ENCODE data around the gene SPDYE16.
"Not testable (repeated sequence)": the region's sequence is repeated elsewhere in the genome, so short reads cannot be mapped to it uniquely, and the experiment has no call there.

SPDYE16 gene

DNA sequence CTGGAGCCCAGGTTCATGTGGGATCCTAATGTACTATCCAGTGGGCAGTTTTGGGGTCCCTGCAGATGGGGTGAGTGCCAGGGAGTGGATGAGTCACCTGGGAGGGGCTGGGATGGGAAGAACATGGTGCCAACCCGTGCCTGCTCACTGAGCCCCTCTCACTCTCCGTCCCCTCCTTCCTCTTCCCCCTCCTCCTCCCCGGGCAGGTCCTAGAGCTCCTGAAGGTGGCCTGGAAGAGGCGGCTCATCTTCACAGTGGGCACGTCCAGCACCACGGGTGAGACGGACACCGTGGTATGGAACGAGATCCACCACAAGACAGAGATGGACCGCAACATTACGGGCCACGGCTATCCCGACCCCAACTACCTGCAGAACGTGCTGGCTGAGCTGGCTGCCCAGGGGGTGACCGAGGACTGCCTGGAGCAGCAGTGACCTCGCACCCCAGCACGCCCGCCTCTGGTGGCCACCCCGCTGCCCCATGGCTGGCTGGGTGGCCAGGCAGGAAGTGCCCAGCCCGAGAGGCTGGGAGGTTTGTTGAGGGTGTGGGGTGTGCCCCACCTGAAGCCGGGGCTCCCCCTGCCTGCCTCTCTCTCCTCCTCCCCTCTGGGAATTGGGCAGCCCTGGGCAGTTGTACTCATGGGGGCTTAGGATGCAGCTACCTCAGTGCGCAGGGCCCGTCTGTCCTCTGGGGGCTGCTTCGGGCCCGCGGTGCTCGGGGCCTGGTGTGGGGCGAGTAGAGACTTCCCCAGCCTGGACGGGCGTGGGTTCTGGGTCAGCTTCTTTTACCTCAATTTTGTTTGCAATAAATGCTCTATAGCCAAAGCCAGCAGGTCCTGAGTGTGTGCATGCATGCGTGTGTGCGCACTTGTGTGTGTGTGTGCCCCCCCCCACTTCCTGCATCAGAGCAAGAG, 37.7 kb downstream of the SPDYE16 start:
- FAIRE-seq (no peak), DNase-seq (ENCODE audit: low spot score) (no peak)

DNA sequence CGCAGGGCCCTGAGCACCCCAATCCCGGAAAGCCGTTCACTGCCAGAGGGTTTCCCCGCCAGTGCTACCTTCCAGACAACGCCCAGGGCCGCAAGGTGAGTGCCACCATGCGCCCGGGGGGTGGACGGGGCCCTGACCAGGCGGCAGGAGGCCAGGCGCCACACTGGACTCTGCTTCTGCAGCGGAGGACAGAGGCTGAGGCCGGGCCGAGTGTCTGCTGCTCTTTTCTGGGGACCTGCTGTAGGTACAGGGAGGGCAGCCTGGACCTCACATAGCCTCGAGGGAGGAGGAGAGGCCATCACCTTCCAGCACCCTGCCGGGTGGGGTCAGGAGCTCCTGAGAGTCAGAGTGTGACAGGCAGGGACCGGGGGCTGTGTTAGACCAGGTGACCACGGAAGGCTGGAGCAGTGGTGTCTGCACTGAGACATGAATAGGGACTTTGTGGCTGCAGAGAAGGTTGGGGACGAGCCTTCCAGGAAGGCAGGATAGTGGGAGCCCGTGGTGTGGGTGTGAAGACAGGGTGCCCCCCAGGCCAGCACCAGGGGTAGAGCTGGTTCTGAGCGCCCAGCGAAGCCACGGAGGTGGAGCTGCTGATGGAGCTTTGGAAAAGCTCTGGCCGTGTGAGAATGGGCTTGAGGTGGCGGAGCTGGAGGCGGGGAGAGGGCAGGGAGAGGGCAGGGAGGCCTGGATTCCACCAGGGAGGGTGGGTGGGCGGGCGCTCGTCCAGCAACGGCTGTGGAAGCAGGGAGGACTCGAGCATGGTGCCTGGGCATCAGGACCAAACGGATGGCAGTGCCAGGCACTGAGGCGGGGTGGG, 38.5 kb downstream of the SPDYE16 start:
- DNase-seq (ENCODE audit: low spot score); FAIRE-seq: not testable (repeated sequence)

DNA sequence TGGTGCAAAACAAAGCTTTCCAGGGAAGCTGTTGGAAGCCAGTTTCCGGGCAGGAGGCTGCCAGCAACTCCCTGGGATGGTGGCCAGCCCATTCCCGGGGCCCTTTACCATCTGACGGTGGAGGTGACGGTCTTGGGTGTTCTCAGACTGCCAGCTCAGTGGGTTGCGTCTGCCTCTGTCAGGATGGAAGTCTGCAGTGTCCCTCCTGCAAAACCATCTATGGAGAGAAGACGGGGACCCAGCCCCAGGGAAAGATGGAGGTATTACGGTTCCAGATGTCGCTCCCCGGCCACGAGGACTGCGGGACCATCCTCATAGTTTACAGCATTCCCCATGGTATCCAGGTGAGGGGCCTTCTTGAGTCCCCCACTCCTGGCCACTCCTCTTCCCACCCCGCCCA, 39.9 kb downstream of the SPDYE16 start:
- not testable (repeated sequence) for DNase-seq (ENCODE audit: low spot score); FAIRE-seq

DNA sequence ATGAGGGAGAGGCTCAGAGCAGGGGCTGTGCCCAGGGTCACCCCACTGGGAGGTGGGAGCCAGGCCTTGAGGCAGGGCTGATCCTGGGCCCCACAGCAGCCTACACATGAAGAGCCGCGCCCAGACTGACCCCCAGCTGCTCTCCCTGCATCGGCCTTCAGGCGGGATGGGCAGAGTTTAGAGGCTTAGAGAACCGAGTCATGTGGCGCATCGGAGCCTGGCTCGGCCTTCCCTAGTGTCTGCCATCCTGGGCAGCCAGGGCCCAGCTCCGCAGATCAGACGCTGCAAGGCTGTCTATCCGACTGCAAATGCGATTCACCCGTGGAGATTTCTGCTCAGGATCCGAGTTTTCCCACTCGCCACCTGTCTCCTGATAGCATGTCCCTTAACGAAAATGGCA, 40.3 kb downstream of the SPDYE16 start:
- not testable (repeated sequence) for DNase-seq (ENCODE audit: low spot score); FAIRE-seq

DNA sequence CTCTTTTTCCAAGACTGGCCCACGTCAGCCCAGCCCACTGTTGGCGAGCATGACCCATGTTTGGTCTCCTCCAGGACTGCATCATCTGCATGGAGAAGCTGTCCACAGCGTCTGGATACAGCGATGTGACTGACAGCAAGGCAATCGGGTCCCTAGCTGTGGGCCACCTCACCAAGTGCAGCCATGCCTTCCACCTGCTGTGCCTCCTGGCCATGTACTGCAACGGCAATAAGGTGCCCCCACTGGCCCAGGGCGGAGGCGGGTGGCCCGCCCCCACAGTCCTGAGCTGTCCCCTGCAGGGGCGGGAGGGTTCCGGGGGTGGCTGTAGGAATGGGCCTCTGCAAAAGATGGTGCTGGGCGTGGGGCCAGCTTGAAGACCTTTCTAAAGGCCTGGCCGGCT, 40.9 kb downstream of the SPDYE16 start:
- not testable (repeated sequence) for FAIRE-seq; DNase-seq (ENCODE audit: low spot score)

DNA sequence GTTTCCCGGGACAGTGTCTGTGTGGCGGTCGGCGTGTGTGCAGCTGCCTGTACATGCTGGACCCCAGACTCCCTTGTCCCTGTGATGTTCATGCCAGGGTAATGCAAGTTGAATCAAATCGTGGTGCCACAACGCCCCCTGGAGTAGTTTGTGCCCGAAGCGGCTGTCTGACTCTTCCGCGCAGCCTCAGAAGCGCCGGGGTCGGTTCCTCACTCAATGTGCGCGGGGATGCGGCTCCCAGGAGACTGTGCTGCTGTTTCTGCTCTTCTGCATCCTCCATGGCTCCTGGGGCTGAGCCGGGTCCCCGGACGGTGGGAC, 43.2 kb downstream of the SPDYE16 start:
- not testable (repeated sequence) for FAIRE-seq; DNase-seq (ENCODE audit: low spot score)

DNA sequence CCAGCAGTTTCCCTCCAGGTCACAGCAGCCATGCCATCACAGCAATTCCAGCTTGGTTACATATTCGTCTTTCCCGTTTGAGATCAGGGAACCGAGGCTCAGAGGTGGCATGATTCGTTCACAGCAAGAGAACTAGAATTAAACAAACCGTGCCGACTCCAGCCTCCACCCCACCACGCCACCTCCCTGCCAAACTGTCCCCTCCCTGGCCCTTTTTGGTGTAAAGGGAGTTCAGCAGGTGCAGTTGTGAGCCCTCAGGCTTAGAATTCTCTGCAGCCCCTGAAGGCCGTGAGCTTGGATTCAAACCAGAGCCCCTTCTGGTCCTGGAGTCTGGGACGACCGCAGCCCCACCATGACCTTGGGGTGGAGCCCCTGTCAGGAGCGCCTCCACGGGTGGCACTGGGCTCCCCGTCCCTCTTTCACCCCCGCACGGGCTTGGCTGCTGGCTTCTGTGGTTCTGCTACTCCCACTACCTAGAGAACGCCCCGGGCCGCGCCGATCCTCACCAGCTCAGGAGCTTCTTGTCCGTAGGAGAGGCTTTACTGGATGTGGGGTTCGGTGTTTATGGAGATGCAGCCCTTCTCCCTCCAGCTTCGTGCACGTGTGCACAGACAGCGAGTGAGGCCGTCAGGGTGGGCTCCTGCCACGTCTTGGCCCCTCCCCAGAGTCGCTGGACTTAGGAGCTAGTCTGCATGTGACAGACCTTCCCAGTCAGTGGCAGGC, 43.7 kb downstream of the SPDYE16 start:
- not testable (repeated sequence) for FAIRE-seq; DNase-seq (ENCODE audit: low spot score)

DNA sequence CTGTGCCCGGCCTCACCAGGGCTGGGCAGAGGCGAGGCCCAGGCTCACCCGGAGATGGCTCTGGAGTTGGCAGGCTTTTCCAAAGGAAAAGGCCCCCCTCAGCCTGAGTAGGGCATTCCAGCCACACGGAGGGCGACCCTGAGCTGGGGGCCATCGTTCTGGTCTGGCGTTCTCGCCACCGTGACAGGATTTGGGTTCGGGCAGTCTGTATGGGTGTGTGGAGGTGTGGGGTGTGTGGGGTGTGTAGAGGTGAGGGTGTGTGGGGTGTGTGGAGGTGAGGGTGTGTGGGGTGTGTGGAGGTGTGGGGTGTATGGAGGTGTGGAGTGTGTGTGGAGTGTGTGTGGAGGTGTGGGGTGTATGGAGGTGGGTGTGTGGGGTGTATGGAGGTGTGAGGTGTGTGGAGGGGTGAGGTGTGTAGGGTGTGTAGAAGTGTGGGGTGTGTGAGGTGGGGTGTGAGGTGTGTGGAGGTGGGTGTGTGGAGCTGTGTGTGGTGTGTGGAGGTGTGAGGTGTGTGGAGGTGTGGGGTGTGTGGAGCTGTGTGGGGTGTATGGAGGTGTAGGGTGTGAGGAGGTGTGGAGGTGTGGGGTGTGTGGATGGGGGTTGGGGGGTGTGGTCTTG, 44.4 kb downstream of the SPDYE16 start:
- FAIRE-seq; DNase-seq (ENCODE audit: low spot score): not testable (repeated sequence)

DNA sequence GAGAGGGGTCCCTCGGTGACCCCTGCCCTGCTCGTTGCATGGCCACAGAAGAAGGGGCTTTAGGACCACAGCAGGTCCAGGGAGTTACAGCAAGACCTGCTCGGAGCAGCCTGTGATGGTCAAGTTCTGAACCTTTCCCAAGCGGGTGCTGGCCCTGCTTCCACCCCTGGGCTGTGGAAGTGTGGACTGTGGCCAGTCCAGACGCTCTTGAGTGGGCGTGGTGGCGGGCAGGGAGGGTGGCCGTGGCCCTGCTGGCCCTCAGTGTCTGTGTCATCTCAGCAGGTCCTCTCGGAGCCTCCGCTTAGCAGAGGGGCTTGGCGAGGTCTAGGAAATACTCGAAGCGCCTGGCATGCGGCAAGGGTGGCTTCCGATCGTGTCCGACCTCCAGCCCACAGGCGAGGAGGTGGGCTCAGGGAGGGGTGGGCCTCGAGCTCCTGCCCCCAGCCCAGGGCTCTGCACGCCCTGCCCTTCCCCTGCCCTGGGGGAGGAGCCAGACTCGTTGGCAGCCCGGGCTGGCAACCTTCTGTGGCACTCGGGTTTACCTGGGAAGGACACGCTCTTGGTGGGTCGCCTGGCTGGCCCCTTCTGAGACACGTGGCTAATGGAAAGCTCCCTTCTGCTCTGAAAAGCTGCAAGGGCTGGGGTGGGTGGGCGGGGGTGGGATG, 45.0 kb downstream of the SPDYE16 start:
- FAIRE-seq; DNase-seq (ENCODE audit: low spot score): not testable (repeated sequence)

DNA sequence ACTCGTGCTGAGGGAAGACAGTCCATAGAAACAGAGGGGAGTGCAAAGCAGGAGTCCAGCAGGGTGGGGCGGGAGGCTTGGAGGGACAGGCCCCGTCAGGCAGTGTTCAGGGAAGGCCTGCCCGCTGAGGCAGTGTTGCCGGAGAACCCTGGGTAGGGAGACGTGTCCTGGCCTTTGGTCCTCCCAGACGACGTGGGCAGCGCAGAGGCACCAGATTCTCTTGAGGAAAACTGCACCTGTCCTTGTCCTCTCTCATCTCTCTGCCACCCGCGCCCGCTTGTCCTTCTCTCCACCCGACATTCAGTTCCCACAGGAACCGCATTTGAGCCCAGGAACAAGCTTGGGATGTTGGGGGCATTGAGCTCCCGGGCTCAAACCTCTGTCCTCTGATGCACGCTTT, 47.4 kb downstream of the SPDYE16 start:
- FAIRE-seq; DNase-seq (ENCODE audit: low spot score): not testable (repeated sequence)

DNA sequence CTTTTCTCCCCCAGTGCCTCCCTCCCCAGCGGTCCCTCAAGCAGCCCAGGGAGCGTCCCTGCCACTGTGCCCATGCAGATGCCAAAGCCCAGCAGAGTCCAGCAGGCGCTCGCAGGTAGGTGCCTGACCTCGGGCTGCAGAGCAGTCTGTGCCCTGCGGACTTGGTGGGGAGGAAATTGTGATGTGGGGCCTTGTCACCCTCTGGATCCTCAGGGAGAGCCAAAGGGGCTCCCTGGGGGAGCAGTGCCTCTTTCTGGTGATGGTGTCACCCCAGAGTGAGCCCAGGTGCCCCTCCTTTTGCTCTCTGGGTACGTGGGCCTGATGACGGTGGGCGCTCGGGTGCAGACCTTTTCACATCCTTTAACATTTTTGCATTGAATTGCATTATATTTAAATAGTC, 51.0 kb downstream of the SPDYE16 start:
- not testable (repeated sequence) for FAIRE-seq; DNase-seq (ENCODE audit: low spot score)

DNA sequence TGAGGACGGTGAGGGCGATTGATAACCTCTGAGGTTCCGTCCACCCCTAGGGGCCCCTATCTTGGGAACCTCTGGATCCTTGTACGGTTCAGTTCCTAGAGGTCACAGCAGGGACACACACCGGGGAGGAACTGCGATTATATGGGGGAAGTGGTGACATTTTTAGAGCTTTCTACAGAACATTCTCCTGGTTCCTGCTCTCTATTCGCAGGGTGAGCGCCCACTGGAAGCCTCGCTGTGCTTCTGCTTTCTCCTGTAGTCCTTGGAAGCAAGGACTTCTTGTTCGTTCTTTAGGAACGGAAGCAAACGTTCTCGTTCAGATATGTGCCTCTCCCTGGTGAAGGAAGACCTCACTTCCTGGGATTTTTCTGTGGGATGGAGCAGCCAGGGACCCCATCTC, 55.1 kb downstream of the SPDYE16 start:
- not testable (repeated sequence) for FAIRE-seq; DNase-seq (ENCODE audit: low spot score)

DNA sequence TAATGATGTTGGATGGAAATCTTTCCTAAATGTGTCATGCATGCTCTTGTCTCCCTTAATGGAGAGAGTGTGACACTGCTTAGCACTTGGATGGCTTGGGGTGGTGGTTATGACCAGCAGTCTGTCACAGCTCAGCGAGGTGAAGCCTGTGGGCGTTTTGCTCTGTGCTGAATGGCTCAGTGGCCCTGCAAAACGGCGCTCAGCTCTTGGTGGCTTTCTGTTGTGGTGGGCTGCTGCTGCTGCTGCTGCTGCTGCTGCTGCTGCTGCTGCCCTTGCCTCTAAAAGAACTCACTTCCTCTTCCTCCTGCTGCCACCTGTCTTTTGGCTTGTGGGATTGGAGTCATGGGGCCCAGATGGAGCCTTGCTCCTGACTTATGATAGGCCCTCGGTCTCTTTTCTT, 56.5 kb downstream of the SPDYE16 start:
- not testable (repeated sequence) for DNase-seq (ENCODE audit: low spot score); FAIRE-seq

DNA sequence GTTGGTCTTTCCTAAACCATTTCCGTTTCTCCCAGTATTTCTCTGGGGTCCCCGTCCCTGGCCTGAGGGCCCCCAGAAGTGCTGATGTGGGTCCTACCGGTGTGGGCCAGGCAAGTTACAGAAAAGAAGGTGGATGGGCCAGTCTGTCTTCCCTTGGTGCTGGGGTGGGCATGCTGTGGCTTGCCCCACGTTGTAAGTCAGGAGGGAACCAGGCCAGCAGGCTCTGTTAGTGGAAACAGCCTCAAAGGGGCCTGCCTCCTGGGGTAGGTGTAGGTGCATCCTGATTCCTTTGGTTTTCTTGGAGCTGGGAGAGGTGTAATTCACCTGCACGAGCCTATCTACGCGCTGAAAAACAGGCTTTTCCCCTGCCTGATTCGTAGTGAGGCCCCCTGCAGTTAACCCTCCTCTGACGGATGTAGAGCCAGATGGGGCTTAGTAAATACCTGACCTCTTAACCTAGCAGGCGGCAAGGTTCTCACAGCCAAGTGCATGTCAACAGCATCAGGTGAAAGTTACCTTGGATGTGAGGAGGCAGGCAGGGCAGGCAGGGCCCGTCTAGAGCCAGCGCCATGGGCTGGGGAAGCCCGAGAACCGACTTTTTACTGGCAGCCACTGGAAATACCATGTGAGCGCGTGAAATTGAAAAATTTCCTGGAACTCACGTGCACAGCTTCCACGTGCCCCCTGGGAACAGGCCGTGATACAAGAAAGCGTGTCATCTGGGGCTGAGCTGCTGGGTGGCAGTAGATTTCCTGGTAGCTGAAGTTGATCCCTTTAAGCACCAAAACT, 57.1 kb downstream of the SPDYE16 start:
- not testable (repeated sequence) for FAIRE-seq; DNase-seq (ENCODE audit: low spot score)

DNA sequence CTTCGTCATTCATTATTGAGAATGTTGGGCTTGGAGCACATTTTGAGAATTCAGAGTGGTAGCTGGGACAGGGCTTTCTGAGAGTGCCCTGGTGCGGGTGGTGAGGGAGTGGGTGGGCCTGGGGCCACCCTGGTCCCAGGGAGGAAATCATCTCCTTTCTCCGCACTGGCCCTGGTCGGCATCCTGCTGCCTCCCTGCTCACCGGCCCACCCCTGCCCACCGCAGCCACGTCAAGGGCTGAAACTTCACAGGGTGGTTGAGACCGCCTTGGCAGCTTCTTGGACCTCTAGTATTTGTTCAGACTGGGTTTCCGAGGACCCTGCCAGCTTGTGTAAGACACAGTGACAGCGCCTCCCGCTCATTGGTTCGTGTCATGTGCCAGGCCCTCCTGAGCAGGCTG, 58.6 kb downstream of the SPDYE16 start:
- not testable (repeated sequence) for FAIRE-seq; DNase-seq (ENCODE audit: low spot score)

DNA sequence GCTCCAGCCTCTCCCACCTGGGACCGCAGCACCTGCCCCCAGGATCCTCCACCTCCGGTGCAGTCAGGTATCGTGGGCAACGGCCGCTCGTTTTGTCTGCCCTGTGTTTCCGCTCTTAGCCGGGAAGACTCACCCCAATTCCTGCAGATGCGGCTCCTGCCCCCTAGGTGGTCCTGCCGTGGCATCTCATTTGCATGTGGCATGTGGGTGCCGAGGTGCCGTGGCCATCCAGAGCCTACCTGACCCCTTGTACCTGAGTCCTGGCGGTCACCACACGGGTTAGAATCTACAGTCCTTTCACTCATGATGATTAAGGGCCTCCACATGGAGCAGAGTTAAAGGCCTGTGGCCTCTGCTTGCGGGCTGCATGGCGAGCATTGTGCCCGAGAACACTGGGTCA, 60.0 kb downstream of the SPDYE16 start:
- not testable (repeated sequence) for FAIRE-seq; DNase-seq (ENCODE audit: low spot score)

DNA sequence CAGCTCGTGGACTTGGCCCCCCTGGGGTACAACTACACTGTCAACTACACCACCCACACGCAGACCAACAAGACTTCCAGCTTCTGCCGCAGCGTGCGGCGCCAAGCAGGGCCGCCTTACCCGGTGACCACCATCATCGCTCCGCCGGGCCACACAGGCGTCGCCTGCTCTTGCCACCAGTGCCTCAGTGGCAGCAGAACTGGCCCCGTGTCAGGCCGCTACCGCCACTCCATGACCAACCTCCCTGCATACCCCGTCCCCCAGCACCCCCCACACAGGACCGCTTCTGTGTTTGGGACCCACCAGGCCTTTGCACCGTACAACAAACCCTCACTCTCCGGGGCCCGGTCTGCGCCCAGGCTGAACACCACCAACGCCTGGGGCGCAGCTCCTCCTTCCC, 60.4 kb downstream of the SPDYE16 start:
- not testable (repeated sequence) for FAIRE-seq; DNase-seq (ENCODE audit: low spot score)
